Activated CD8-positive, alpha-beta memory T cell treated with anti-CD3 and anti-CD28 coated beads, Interleukin-2, amount 50 U/mL, for 4 hours (primary cell): Measurements from ENCODE around the gene HOOK2.
"Not testable (repeated sequence)": the region's sequence is repeated elsewhere in the genome, so short reads cannot be mapped to it uniquely, and the experiment has no call there.

Source experiments
- DNase-seq: peaks from one replicate; pipeline ENCODE4 v3.0.0-alpha.2; 2020

The HOOK2 gene

DNA sequence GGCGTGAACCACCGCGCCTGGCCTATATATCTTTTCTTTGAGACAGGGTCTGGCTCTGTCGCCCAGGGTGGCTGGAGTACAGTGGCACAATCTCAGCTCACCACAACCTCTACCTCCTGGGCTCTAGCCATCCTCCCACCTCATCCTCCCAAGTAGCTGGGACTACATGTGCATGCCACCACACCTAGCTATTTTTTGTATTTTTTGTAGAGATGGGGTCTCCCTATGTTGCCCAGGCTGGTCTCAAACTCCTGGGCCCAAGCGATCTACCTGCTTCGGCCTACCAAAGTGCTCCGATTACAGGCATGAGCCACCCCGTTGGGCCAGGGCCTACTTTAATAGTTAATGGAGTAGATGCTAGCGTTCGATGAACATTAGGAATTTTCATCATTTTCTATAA lies 55.1 kb downstream of the HOOK2 start:
- DNase-seq, result no peak

DNA sequence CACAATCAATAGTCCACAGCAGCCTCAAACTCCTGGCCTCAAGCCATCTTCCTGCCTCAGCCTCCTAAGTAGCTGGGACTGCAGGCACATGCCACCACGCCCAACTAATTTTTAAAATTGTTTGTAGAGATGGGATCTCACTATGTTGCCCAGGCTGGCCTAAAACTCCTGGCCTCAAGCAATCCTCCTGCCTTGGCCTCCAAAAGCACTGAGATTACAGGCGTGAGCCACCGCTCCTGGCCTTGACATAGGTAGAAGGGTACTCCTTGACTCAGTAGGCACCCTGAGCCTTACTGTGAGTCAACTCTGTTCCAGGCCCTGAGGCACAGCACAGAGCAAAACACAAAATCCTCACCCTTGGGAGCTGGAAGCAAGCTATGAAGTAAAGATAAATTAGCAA lies 59.4 kb downstream of the HOOK2 start:
- DNase-seq, result no peak

DNA sequence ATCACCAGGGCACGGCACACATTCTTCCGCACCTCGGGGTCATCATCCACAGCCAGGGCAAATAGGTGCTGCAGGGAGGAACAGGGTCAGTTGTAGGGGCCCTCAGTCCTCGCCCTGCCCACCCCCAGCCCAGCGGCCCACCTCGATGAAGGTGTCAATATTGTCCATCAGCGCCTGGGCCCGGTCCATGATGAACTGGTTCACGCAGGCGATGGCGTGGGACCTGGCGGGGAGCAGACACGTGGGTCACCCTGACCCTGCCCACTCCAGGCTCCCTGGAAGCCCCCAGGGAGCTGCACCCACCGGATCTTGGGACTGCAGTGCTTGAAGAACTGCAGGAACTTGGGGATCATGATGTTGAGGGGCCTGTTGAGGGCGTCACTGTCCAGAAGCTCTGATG lies 60.2 kb downstream of the HOOK2 start:
- no peak for DNase-seq

DNA sequence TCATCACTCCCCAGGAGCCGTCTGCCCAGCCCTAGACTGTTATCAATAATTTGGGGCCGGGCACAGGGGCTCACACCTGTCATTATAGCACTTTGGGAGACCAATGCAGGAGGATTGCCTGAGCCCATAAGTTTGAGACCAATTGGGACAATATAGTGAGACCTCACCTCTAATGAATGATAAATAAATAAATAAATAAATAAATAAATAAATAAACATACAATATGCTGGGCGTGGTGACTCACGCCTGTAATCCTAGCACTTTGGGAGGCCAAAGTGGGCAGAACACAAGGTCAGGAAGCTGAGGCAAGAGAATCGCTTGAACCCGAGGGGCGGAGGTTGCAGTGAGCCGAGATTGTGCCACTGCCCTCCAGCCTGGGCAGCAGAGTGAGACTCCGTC lies 62.0 kb downstream of the HOOK2 start:
- DNase-seq, result not testable (repeated sequence)
